Measurements from ENCODE around the gene ZNF425. TPM values are rescaled to one million over a fixed set of nuclear protein-coding genes. Genes with fewer than 3 reads are reported as not detected.

Gene ZNF425
- total and polyA plus RNA-seq, 9 of the 15 experiments (the other 6 are each of a cell fraction or from before 2014, with no cell fraction given): 0.03 to 0.89 (median 0.54) TPM

DNA sequence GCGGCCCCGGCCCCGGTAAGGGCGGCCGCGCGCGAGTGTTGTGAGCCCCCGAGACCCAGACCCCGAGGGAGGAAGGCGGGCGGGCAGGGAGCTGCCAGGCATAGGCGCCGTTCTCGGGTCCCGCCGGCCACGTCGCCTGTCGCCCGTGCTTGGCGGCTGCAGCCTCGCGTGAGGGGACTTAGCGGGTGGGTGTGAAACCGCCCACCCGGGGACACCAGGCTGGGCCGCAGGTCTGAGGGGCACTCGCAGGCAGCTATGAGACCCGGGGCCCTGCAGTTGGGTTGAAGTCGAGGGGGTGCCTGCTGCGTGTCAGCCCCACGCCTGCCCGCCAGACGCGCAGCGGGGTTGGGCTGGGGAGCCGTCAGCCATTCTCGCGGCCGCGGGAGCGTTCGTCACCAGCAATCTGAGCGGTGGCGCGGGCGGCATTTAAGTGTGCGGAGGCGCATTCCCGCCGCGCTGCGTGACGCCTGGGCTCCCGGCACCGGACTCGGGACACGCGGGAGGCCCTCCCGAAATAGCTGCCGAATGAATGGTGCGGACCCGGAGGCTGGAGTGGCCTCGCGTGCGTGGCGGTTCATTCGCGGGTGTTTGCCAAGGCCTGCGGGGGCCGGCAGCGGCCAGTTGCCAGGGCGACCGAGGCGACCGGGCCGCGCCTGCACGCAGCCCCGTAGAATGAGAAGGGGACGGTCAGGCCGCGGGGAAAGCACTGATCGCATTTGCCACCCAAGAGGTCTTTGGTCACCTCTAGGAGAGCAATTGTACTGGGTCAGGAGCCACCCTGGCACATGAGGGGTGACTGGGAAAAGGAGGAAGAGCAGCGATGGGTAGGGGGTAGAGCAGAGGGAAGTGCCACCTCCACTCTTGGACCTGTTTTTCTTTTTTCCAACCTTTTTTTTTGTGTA lies 21.9 kb upstream of the ZNF425 start (continued):
- TF ChIP-seq, protein P1, sequence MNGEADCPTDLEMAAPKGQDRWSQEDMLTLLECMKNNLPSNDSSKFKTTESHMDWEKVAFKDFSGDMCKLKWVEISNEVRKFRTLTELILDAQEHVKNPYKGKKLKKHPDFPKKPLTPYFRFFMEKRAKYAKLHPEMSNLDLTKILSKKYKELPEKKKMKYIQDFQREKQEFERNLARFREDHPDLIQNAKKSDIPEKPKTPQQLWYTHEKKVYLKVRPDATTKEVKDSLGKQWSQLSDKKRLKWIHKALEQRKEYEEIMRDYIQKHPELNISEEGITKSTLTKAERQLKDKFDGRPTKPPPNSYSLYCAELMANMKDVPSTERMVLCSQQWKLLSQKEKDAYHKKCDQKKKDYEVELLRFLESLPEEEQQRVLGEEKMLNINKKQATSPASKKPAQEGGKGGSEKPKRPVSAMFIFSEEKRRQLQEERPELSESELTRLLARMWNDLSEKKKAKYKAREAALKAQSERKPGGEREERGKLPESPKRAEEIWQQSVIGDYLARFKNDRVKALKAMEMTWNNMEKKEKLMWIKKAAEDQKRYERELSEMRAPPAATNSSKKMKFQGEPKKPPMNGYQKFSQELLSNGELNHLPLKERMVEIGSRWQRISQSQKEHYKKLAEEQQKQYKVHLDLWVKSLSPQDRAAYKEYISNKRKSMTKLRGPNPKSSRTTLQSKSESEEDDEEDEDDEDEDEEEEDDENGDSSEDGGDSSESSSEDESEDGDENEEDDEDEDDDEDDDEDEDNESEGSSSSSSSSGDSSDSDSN (IDR thresholded peaks at IDR 0.05; ENCODE audit: borderline replicate concordance in 1 of 2, low read depth in 2 of 2, low read length in 2 of 2): peak; percentile 81 to 83; a peak in 3 of 4 replicates
- TF ChIP-seq BCL6 (CRISPR knock-in tag; IDR thresholded peaks at IDR 0.05) (no peak), RBBP5 (IDR thresholded peaks at IDR 0.05; ENCODE audit: borderline replicate concordance, insufficient read depth, low read length, poor library complexity, severe bottlenecking) (peak; percentile 84), GABPA (tag; conservative IDR thresholded peaks at IDR 0.05; ENCODE audit: low read depth) (peak; percentile 30; the same call in 1 of the 2 replicates), TEAD2 (tag; IDR thresholded peaks at IDR 0.05) (no peak), HDAC6 (IDR thresholded peaks at IDR 0.05; ENCODE audit: low read depth, low read length) (no peak), NFIX (CRISPR knock-in tag; IDR thresholded peaks at IDR 0.05; ENCODE audit: low read depth) (no peak), STAG1 (CRISPR knock-in tag; IDR thresholded peaks at IDR 0.05; ENCODE audit: borderline replicate concordance) (peak; percentile 10; the same call in 1 of the 2 replicates), MCM3 (IDR thresholded peaks at IDR 0.05) (no peak), ZNF224 (CRISPR knock-in tag; IDR thresholded peaks at IDR 0.05) (peak; percentile 94), GATAD2A (IDR thresholded peaks at IDR 0.05) (peak; percentile 81), NFIC (IDR thresholded peaks at IDR 0.05) (no peak; the same call in 1 of the 2 replicates)
- TF ChIP-seq, protein P2, sequence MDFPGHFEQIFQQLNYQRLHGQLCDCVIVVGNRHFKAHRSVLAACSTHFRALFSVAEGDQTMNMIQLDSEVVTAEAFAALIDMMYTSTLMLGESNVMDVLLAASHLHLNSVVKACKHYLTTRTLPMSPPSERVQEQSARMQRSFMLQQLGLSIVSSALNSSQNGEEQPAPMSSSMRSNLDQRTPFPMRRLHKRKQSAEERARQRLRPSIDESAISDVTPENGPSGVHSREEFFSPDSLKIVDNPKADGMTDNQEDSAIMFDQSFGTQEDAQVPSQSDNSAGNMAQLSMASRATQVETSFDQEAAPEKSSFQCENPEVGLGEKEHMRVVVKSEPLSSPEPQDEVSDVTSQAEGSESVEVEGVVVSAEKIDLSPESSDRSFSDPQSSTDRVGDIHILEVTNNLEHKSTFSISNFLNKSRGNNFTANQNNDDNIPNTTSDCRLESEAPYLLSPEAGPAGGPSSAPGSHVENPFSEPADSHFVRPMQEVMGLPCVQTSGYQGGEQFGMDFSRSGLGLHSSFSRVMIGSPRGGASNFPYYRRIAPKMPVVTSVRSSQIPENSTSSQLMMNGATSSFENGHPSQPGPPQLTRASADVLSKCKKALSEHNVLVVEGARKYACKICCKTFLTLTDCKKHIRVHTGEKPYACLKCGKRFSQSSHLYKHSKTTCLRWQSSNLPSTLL (IDR thresholded peaks at IDR 0.05): no peak
- TF ChIP-seq, protein P3, sequence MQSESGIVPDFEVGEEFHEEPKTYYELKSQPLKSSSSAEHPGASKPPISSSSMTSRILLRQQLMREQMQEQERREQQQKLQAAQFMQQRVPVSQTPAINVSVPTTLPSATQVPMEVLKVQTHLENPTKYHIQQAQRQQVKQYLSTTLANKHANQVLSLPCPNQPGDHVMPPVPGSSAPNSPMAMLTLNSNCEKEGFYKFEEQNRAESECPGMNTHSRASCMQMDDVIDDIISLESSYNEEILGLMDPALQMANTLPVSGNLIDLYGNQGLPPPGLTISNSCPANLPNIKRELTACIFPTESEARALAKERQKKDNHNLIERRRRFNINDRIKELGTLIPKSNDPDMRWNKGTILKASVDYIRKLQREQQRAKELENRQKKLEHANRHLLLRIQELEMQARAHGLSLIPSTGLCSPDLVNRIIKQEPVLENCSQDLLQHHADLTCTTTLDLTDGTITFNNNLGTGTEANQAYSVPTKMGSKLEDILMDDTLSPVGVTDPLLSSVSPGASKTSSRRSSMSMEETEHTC (IDR thresholded peaks at IDR 0.05): peak; percentile 42
- TF ChIP-seq, protein P4, sequence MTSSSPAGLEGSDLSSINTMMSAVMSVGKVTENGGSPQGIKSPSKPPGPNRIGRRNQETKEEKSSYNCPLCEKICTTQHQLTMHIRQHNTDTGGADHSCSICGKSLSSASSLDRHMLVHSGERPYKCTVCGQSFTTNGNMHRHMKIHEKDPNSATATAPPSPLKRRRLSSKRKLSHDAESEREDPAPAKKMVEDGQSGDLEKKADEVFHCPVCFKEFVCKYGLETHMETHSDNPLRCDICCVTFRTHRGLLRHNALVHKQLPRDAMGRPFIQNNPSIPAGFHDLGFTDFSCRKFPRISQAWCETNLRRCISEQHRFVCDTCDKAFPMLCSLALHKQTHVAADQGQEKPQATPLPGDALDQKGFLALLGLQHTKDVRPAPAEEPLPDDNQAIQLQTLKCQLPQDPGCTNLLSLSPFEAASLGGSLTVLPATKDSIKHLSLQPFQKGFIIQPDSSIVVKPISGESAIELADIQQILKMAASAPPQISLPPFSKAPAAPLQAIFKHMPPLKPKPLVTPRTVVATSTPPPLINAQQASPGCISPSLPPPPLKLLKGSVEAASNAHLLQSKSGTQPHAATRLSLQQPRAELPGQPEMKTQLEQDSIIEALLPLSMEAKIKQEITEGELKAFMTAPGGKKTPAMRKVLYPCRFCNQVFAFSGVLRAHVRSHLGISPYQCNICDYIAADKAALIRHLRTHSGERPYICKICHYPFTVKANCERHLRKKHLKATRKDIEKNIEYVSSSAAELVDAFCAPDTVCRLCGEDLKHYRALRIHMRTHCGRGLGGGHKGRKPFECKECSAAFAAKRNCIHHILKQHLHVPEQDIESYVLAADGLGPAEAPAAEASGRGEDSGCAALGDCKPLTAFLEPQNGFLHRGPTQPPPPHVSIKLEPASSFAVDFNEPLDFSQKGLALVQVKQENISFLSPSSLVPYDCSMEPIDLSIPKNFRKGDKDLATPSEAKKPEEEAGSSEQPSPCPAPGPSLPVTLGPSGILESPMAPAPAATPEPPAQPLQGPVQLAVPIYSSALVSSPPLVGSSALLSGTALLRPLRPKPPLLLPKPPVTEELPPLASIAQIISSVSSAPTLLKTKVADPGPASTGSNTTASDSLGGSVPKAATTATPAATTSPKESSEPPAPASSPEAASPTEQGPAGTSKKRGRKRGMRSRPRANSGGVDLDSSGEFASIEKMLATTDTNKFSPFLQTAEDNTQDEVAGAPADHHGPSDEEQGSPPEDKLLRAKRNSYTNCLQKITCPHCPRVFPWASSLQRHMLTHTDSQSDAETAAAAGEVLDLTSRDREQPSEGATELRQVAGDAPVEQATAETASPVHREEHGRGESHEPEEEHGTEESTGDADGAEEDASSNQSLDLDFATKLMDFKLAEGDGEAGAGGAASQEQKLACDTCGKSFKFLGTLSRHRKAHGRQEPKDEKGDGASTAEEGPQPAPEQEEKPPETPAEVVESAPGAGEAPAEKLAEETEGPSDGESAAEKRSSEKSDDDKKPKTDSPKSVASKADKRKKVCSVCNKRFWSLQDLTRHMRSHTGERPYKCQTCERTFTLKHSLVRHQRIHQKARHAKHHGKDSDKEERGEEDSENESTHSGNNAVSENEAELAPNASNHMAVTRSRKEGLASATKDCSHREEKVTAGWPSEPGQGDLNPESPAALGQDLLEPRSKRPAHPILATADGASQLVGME (CRISPR knock-in tag; IDR thresholded peaks at IDR 0.05): peak; percentile 74

Data from K562 (cell line).